ENCODE measurements around the gene FLNC. TPM values are rescaled to one million over a fixed set of nuclear protein-coding genes. Genes with fewer than 3 reads are reported as not detected.
A peak's percentile ranks its signal among the peaks of the same experiment; 100 is the strongest.

FLNC gene
- polyA plus RNA-seq, 2 of the 4 experiments (the other 2 are of a cell fraction): 0.43 to 3.4 TPM

GRCh38 chr7:128832880-128833147, 2.6 kb downstream of the FLNC start (continued):
- TF ChIP-seq PBX3 (IDR thresholded peaks at IDR 0.05) (no peak), BCL3 (IDR thresholded peaks at IDR 0.05) (no peak), ELK1 (IDR thresholded peaks at IDR 0.05; ENCODE audit: low read depth, low read length) (no peak), EP300 (IDR thresholded peaks at IDR 0.05) (no peak), FOXS1 (CRISPR knock-in tag; IDR thresholded peaks at IDR 0.05) (no peak), SREBF2 (IDR thresholded peaks at IDR 0.05) (no peak), RNF2 (IDR thresholded peaks at IDR 0.05; ENCODE audit: borderline replicate concordance, low read depth) (no peak)

- peak overlapping the region in 1 of 2 experiments; percentile 50; a peak in 3 of 6 replicates for H3K27ac ChIP-seq
- whole genome bisulfite sequencing (ENCODE audit: missing lambda C conversion rate): 63% methylated on average over 11 of the region's 13 CpGs
- no peak for FAIRE-seq
- H3K9me3 ChIP-seq: no peaks in the 10 kb centered on the region
- peak overlapping the region; percentile 15 for H3K4me2 ChIP-seq
- H3K4me1 ChIP-seq: peaks cover 40% of the 10 kb centered on the region
- ChIA-PET POLR2A (interaction anchor here (0.7 kb wide), 1 partner anchor 14 kb away, joined by 8 read pairs; no protein-coding TSS in a partner anchor), CTCF (interaction anchor here (1.4 to 5.6 kb wide), 3 partner anchors 9 to 47 kb away, joined by 5 to 22 read pairs (median 16); no protein-coding TSS in a partner anchor)
- H3K4me3 ChIP-seq: no peak overlapping the region
- peak in 1 of 2 experiments; percentile 44; a peak in 3 of 6 replicates for ATAC-seq
- no peak for TF ChIP-seq ZNF302 (CRISPR knock-in tag; IDR thresholded peaks at IDR 0.05)
- no peak for TF ChIP-seq USF2 (IDR thresholded peaks at IDR 0.05)
- TF ChIP-seq REST (IDR thresholded peaks at IDR 0.05): no peak
- TF ChIP-seq MAFK (IDR thresholded peaks at IDR 0.05; ENCODE audit: partially characterized antibody): no peak
- no peak for TF ChIP-seq GATA3 (IDR thresholded peaks at IDR 0.05; ENCODE audit: borderline replicate concordance)
- no peak for TF ChIP-seq EHMT2 (IDR thresholded peaks at IDR 0.05; ENCODE audit: low read depth)
- no peak for TF ChIP-seq CEBPB (IDR thresholded peaks at IDR 0.05)
- TF ChIP-seq KDM5A (IDR thresholded peaks at IDR 0.05): no peak
- TF ChIP-seq HDAC2 (IDR thresholded peaks at IDR 0.05): no peak
- TF ChIP-seq HMGXB4 (CRISPR knock-in tag; IDR thresholded peaks at IDR 0.05; ENCODE audit: borderline replicate concordance): no peak
- DNase-seq (ENCODE audit: low read depth in 1 of 2, low spot score in 1 of 2): no peak
Measured at GRCh38 chr7:128833148-128833945, 3.1 kb downstream of the FLNC start.
